Stomach smooth muscle (tissue), 2 donors: ENCODE results near the gene ABHD3.
"Not testable (repeated sequence)": the region's sequence is repeated elsewhere in the genome, so short reads cannot be mapped to it uniquely, and the experiment has no call there.

Source experiments
- H3K27ac ChIP-seq: one replicate; pipeline ENCODE4 v1.7.0; 2013; ENCODE audit warnings: mild to moderate bottlenecking, low read length, inconsistent platforms
- H3K27me3 ChIP-seq, 2 donors: one replicate each; pipeline ENCODE4 v1.7.0; 2013; ENCODE audit warnings: low read length in 2 of 2; ENCODE audit not compliant: insufficient read depth in 2 of 2, control insufficient read depth in 1 of 2
- H3K36me3 ChIP-seq, 2 donors: one replicate each; pipeline ENCODE4 v1.7.0; 2013; ENCODE audit warnings: low read length in 2 of 2; ENCODE audit not compliant: control insufficient read depth in 2 of 2, insufficient read depth in 2 of 2
- H3K4me1 ChIP-seq: one replicate; pipeline ENCODE4 v1.7.0; 2013; ENCODE audit warnings: low read length; ENCODE audit not compliant: control insufficient read depth, insufficient read depth
- H3K4me3 ChIP-seq, 2 donors: one replicate each; pipeline ENCODE4 v1.7.0; 2013; ENCODE audit warnings: low read length in 2 of 2
- H3K9ac ChIP-seq, 2 donors: one replicate each; pipeline ENCODE4 v1.7.0; 2013; ENCODE audit warnings: low read length in 2 of 2, mild to moderate bottlenecking in 1 of 2
- H3K9me3 ChIP-seq, 2 donors: one replicate each; pipeline ENCODE4 v1.7.0; 2013; ENCODE audit warnings: low read length in 2 of 2; ENCODE audit not compliant: control insufficient read depth in 2 of 2
- donor health status: healthy.
- donor health status: Pancreatic carcinoma.

Gene ABHD3

DNA sequence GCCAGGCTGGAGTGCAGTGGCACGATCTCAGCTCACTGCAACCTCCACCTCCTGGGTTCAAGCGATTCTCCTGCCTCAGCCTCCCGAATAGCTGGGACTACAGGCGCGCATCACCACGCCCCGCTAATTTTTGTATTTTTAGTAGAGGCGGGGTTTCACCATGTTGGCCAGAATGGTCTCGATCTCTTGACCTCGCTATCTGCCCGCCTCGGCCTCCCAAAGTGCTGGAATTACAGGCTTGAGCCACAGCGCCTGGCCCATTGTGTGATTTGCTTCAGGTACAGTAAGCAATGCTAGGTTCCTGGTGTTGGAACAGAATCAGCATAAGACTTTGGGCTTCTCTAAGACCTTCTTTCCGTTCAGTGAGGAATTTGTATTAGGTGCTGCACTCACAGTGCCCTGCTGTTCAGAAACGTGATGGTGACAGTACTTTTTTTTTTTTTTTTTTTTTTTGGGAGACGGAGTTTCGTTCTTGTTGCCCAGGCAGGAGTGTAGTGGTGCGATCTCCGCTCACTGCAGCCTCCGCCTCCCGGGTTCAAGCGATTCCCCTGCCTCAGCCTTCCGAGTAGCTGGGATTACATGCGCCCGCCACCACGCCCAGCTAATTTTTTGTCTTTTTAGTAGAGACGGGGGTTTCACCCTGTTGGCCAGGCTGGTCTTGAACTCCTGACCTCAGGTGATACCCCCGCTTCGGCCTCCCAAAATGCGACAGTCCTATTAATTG is 93.0 kb downstream of the ABHD3 start:
- H3K27ac ChIP-seq: peak overlapping the region; percentile 67
- peak overlapping the region; percentile 47 to 85 for H3K9ac ChIP-seq

DNA sequence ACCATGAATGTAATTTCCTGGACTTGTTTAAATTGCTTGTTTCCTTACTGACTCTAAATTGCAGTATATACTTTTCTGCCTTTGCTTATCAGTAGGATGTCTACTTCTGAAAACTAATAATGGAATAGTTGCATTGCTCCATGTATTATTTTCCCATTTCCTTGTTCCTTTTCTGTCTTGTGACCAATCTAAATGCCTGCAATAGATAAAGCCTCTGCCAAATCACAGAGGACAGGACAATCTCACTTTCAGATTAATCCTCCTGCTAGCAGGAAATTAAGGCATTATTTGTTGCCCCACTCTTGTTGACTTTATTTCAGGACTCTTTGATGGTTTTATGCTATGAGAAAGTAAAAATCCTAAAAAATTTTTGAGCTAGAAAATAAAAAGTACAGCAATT is 99.4 kb downstream of the ABHD3 start:
- H3K27ac ChIP-seq: no peak overlapping the region
- H3K9ac ChIP-seq: no peak overlapping the region
- no peaks in the 10 kb centered on the region for H3K36me3 ChIP-seq
- H3K4me1 ChIP-seq: no peaks in the 10 kb centered on the region
- H3K27me3 ChIP-seq: no peaks in the 10 kb centered on the region
- H3K9me3 ChIP-seq: no peaks in the 10 kb centered on the region
- H3K4me3 ChIP-seq: no peak overlapping the region

More for the DNA sequence above, 93.0 kb downstream of the ABHD3 start:
- H3K36me3 ChIP-seq, H3K9me3 ChIP-seq, H3K27me3 ChIP-seq: not testable (repeated sequence)
- peaks cover 10% of the 10 kb centered on the region for H3K4me1 ChIP-seq
- peak overlapping the region; percentile 81 to 88 for H3K4me3 ChIP-seq

GRCh38 chr18:21604671-21605070 is 99.9 kb downstream of the ABHD3 start:
- H3K9me3 ChIP-seq: no peaks in the 10 kb centered on the region
- no peaks in the 10 kb centered on the region for H3K4me1 ChIP-seq
- no peak overlapping the region for H3K4me3 ChIP-seq
- no peak overlapping the region for H3K27ac ChIP-seq
- no peaks in the 10 kb centered on the region for H3K36me3 ChIP-seq
- H3K9ac ChIP-seq: no peak overlapping the region
- H3K27me3 ChIP-seq: no peaks in the 10 kb centered on the region

DNA sequence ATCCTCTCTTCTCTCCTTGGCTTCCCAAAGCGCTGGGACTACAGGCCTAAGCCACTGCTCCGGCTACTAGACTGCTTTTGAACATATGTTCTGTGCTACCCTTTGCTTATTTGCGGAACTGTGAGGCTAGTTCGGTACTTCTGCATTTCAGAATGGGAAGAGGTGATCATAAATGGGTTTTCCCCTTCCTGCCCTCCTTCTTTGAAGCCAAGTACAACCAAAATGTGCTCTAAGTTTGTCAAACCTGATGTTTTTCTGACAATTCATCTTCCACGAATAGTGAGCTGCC is 102.3 kb downstream of the ABHD3 start:
- Histone ChIP-seq H3K9ac (no peak overlapping the region), H3K27me3 (no peaks in the 10 kb centered on the region), H3K9me3 (no peaks in the 10 kb centered on the region), H3K27ac (no peak overlapping the region), H3K4me1 (peaks cover 4% of the 10 kb centered on the region), H3K4me3 (no peak overlapping the region), H3K36me3 (no peaks in the 10 kb centered on the region)
